Gastroesophageal sphincter (tissue), 3 donors: ENCODE results near the gene MYADML2.

Experiments
- POLR2A ChIP-seq, 2 donors: fragments of 450-650 bp; IDR thresholded peaks; one replicate each; pipeline ENCODE4 v1.6.1; 2017; ENCODE audit warnings: antibody characterized with exemption in 2 of 2, mild to moderate bottlenecking in 2 of 2, moderate library complexity in 1 of 2
- TF ChIP-seq, protein P1 (sequence below), 4 experiments: fragments of 200-600 bp in 2 of 4; fragments of 450-650 bp in 2 of 4; sonication (generic) in 1 of 4; IDR thresholded peaks; one replicate each; pipeline ENCODE4 v1.5.1; 2017 to 2019; ENCODE audit warnings: antibody characterized with exemption in 4 of 4, mild to moderate bottlenecking in 2 of 4, moderate library complexity in 2 of 4

DNA sequence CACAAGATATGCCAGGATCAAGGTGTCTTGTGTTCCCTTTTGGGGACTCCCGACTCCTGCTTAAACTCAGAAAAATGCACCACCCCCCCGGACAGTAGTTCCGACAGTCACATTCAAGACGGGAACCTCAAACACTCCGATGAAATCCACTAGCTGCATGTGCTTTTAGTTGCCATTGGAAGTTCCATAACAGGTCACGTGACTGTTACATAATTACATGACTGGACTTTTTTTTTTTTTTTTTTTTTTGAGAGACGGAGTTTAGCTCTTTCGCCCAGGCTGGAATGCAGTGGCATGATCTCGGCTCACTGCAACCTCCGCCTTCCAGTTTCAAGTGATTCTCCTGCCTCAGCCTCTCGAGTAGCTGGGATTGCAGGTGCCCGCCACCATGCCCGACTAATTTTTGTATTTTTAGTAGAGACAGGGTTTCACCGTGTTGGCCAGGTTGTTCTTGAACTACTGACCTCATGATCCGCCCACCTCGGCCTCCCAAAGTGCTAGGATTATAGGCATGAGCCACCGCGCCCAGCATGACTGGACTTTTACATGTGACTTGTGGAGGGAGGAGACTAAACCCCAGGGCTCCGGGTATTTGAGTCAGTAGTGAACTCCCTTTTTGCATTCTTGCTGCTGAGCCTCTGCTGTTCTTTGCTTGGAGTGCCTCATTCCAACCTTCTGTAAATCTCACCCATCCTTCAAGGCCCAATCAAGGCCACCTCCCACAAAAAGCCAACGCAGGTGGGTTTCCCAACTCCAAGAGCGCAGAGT is 30.6 kb downstream of the MYADML2 start:
- TF ChIP-seq, protein P1, sequence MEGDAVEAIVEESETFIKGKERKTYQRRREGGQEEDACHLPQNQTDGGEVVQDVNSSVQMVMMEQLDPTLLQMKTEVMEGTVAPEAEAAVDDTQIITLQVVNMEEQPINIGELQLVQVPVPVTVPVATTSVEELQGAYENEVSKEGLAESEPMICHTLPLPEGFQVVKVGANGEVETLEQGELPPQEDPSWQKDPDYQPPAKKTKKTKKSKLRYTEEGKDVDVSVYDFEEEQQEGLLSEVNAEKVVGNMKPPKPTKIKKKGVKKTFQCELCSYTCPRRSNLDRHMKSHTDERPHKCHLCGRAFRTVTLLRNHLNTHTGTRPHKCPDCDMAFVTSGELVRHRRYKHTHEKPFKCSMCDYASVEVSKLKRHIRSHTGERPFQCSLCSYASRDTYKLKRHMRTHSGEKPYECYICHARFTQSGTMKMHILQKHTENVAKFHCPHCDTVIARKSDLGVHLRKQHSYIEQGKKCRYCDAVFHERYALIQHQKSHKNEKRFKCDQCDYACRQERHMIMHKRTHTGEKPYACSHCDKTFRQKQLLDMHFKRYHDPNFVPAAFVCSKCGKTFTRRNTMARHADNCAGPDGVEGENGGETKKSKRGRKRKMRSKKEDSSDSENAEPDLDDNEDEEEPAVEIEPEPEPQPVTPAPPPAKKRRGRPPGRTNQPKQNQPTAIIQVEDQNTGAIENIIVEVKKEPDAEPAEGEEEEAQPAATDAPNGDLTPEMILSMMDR (IDR thresholded peaks at IDR 0.05), result no peak
- TF ChIP-seq POLR2A (IDR thresholded peaks at IDR 0.05), result no peak
